COR-L47 (cell line): ENCODE data around the gene SPOCD1.
A peak's percentile ranks its signal among the peaks of the same experiment; 100 is the strongest.

Experiments used
- DNase-seq: peaks from one replicate; lab custom pipeline; 2025; lab: John Stamatoyannopoulos, UW

SPOCD1 gene

DNA sequence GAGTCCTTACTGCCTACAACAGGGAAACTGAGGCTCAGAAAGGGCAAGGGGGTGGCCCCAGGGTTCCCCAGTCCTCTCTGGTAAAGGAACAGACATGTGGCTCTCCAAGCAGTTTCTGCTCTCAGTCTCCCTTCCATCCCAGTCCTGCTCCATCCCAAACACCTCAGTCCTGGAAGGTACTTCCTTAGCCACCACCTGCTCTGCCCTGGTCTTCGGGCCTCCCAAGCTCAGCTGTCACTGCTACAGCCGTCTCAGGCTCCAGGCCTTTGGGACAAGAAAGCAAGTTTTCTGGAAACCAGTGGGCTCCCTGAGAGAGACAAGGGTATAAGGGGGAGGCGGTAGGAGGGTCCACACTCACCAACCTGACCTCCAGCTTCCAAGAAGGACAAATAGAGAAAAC lies 28.6 kb downstream of the SPOCD1 start:
- no peak for DNase-seq

DNA sequence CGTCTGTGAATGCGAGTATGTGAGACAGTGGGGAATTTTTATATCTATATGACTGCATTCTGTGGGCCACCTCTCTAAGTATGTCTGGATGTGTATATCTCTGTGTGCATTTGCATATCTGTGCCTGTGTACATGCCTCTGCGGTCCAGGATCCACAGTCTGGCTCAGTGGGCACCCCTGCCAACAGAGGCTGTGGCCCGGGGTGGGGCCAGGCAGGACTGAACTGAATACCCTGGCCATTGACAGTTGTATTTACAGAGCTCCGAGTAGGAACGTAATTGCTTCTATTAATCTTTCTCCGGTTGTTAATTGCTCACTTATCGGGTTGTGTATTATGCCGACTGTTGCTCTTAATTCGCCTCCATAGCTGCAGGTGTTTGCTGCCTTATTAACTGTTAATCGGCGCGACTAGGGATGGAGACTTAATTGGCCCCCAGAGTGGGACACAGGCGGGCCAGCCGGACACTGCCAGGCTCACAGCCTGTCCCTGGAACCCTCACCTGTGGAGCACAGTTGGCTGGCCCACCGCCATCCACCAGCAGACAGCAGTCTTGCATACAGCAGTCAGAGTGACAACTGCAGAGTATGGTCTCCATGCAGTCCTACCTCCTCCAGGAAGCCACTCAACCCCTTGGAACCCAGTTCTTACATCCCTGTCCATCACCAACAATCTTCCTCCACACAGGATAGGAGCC lies 29.3 kb downstream of the SPOCD1 start:
- DNase-seq: peak; percentile 72

DNA sequence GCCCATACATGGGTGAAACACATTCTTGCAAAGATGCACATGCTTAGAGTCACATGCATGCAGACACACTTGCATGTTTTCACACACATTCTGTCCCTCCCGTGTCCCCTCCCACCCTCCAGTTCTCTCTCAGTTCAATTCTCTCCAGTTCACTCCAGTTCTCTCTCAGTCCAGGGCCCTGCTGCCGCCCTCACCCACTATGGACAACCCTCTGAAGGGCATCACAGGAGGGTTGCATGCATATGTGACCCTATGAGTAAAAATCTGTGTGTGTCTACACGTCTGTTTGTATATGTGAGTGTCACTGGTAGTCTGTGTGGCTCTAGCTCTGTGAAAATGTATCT lies 29.9 kb downstream of the SPOCD1 start:
- DNase-seq: no peak

DNA sequence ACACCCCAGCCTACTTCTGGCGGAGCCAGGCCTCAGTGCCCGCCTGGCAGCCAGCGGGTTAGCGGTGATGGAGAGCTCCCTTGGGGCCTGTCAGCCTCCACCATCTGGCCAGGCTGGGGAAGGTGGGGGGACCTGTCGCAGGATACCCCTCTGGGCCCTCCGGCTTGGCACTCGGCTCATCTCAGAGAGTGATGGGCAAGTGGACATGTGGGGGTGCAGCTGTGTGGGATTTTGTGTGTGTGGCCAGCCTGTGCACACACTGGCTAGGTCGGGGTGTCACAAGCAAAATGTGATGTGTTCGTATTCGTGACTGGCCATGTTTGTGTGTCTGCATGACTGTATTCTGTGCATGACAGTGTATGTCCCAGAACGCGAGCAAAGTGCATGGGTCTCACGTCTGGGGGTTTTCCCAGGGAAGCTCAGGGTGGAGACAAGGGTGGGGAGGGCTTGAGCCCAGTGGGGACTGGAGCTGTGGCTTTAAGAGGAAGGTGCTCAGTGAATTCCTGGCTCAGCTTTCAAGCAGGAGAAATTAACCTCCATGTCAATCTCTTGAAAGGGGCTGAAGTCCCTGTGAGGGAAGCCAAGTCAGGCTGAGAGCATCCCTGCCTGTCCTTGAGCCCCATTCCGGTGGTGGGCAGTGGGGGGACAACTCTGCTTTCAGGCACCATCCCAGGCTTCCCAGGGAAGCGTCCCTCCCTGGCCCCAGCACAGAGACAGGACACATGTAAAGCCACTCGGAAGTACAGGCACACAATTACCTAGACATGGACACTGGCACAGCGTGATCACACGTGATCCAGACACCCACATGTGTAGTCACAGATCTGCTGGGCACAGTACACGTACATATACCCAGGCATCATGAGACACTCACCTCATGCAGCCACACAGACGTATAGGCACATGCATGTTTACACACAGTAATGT lies 30.5 kb downstream of the SPOCD1 start:
- no peak for DNase-seq

DNA sequence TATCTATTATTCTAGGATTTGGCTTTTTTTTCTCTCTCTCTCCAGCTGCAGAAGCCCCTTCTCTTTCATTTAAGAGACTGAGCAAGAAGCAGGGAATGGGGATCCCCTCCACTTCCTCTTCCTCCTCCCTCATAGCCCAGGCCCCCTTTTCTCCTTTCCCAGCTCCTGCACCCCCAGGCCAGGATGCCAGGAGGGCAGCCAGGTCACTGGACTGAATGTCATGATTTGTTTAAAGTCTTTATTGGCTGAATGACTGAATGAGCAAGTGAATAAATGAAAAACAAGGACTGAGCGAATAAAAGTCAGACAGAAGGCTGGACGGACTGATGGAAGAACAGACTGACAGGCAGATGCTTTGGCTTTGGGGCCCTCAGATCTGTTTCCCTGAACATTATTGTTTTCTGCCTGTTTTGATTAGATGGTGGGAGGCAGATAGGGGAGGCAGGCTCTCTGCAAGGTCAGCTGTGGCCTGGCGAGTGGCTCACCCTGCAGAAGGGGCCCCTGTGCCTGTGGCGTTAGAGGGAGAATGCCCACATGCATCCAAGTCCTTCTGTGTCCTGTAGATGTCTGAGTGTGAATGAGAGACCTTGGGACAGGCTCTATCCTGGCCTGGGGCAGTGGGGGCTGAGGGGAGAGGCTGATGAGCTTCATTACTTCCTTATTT lies 31.3 kb downstream of the SPOCD1 start:
- no peak for DNase-seq

DNA sequence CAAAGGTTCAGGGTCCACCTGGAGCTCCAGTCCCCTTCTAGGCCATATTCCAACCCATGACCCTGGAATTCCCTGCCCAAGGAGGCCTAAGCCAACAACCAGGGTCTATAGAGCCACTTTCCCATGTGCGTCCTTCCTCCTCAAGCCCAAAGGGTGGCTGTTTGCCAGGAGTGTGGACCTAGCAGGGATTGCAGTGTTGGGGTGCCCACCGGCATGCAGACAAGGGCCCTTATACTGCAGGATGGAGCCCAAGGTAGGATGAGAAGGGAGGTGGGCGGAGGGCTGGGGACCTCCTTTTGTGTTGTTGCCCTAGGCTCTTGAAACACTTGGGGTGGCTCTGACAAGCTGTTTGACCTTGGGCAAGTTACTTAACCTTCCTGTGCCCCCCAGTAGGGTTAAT lies 32.0 kb downstream of the SPOCD1 start:
- DNase-seq: no peak

DNA sequence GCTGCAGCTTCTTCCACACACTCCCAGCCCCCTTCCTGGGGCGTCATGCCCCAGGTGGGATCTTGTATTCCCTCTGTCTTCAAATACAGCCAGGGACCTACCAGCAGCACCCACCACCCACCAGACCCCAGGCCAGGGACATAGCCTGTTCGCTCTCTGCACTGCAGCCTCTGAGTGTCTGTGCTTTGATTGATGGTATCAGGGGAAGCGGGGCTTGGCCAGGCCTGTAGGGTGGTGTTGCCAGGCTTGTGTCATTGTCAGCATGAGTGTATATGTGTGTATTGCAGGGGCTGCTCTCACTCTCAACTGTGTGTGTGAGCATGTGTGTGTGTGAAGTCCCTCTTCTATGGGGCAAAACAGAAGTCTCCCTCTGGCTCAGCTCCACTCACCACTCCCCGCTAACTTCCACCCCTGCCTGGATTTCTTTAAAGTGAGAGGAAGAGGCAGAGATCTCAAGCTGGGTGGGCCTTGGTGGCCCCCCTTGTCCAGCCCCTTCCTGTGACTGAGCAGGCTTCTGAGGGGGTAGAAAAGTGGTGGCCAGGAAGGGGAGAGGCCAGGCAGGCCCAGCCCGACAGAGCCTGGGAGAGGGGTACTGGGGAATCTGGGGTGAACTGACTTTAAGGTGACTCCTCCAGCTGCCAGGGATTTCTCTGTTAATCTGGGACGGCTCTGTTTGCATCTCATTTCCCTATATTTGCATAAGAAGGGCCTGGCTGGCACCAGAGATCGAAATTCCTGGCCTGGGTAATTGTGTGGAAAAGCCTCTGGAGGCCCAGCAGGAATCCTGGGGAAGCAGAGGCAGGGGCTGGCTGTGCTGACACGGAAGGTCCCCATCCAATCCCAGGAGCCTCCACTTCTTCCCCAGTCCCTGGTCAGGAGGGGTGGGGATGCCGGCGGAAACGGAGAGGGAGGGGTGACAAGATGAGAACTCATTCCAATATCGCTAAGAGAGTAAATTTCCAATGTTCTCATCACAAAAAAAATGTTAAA lies 33.1 kb downstream of the SPOCD1 start:
- no peak for DNase-seq

DNA sequence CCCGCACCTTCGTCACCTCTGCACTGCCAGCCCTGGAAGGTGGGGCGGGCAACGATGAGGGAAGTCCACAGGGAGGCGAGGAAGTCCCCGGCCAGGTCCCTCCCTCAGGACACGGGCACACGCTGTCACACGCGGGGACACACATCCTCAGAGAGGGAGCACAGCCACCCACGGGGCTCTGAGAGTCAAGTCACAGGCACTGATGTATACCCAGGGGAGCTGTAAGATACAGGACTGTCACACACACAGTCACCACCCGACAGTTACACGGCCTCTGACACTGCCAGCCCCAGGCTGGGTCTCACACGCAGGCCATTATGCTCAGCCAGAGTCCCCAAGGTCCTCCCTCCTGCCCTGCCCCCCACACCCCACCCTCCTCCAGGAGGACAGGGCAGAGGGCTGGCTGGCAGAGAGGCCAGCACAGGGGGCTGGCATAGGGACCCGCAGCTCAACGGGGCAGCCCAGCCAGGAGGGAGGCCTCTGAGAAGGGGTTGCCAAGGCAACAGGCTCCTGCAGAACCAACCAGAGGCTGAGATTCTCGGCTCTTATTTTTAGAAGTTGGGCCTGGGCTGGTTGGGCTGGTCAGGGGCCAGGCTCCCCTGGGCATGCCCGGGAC lies 34.0 kb downstream of the SPOCD1 start:
- DNase-seq: no peak

DNA sequence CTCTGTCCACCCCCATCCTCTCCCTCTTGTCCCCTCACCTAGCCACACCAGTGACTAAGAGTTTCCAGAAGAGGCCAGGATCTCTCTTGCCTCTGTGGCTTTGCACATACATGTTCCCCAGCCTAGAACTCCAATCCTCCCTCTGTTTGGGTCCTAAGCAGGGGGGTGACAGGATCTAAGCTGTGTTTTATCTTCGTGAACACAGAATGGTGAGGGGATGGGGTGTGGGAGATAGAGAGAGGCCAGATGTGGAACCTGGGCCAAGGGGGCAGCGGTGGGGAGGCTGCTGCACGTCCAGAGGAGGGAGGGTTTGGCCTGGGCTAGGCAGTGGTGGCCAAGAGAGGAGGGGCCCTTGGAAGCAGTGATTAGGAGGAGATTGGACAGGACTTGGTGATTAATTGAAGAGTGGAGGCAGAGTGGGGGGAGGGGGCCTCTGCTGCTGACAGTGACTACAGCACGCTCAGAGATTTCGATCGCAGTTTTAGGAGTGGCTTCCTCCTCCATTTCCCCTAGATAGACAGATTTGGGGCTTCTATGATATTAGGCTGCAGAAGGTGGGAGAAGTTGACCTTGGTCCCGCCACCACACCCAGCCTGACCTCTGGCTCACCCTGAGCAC lies 34.6 kb downstream of the SPOCD1 start:
- DNase-seq: no peak

DNA sequence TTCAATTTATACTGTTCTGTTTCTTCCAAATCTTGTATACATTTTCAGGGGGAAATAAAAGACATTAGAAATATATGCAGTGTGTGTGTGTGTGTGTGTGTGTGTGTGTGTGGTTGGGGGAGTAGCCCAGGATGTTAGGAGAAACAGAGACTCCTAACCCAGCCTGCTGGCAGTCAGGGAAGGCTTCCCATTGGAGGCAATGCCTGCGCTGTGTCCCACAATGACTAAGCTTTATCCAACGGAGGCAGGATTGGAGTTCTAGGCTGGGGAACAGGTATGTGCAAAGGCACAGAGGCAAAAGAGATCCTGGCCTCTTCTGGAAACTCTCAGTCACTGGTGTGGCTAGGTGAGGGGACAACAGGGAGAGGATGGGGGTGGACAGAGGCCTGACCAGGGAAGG lies 35.2 kb downstream of the SPOCD1 start:
- DNase-seq: no peak

DNA sequence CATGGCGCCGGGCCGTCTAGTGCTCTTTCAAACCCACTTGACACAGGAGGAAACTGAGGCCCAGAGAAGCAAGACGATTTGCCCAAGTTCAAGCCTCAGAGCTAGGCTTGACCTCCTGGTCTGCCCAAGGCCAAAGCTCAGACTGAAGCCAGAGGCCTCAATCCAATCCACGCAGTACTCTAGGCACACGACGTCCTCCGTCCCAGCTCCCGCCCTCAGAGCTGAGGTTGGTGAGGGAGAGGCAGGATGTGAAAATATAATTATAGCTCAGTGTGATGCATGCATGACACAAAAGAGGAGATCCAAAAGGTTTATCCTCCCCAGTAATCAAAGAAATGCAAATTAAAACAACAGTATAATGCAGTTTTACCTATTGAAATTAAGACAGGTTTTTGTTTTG lies 36.1 kb downstream of the SPOCD1 start:
- DNase-seq: no peak

DNA sequence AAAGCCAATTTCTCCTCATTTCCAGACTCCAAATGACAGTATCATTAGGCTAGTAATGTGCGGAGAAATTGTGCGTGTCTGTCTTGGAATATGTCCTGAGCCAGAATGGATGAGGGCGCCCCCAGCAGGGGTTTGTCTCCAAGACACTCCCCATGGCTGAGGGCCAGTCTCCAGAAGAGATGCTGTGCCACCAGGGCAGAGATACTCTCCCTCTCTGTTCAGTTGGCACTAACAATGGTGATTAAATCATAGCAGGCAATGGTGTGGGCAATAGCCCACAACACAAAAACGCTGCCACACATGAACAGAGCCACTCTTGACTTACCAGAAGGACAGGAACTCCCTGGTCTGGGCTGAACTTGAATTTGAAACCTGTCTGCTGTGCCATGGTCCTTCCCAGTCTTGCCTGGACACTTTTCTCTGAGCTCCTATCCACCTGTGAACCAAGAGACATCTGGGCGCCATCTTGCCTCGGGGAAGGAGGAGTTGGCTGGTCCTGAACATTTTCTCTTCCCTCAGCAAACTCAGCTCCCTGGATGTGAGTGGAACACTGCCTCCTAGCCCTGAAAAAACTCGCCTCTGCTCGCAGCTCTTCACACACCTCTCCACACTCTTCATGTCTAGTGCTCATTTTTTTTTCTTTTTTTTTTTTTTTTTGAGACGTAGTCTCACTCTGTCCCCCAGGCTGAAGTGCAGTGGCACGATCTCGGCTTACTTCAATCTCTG lies 36.9 kb downstream of the SPOCD1 start:
- no peak for DNase-seq

DNA sequence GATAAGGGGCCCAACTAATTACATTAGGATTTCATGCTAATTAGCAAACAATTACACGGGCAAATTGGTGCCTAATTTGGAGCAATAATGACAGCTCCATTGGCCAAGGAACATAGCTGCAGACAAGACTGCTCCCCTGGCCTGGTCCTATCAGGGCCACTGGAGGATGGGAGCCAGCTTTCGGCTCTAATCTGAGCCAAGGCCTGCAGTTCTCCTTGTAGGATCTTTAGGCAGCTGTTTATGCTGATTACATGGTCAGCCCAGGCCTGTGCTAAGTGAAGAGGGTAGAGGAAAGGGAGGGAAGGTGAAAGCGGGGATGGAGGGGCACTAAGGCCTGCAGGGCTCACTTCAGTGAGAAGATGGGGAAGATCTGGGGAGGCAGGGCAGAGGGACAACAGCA lies 39.3 kb downstream of the SPOCD1 start:
- no peak for DNase-seq

DNA sequence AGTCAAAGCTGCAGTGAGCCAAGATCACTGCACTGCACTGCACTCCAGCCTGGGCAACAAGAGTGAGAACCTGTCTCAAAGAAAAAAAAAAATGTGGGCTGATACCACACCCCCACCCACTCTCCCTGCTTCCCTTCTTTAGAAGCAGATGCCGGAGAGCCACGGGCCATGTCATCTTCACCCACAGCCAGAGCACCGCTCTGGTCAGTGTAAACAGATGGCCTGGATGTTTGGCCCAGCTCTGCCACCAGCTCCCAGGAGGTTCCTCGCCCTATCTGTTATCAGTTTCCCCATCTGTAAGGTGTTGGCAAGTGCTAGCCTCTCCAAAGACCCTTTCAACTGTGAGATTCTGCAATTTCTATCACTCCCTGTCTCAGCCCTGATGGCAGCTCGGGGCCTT lies 39.8 kb downstream of the SPOCD1 start:
- no peak for DNase-seq

DNA sequence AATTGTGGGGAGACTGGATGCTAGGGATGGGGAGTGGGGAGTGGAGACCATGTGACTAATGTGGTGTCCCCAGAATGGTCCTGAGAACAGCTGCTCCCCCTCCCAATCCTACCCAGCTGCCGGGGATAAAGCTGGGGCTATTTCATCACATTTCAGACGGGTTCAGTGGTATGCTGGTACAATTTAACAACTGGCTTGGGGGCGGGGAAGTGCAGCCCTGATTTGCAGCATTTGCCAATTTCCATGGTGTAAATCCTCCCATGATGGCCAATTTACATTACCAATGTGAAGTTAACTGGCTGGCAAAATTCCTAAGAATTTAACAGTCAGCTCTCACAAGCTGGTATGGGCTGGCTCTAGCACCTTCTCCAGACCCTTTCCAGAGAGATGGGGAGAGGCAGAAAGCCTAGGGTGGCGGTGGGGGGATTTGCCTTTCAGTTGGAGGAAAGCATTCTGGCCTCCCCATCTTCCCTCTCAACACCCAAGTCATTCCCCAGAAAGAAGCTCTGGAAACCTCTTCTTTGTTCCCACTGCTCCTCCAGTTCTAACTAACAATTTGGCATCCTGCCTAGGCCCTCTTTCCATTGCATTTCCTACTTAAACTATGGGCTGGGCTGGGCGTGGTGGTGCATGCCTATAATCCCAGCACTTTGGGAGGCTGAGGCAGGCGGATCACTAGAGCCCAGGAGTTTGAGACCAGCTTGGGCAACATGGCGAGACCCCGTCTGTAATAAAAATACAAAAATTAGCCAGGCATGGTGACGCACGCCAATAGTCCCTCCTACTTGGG lies 40.4 kb downstream of the SPOCD1 start:
- no peak for DNase-seq

DNA sequence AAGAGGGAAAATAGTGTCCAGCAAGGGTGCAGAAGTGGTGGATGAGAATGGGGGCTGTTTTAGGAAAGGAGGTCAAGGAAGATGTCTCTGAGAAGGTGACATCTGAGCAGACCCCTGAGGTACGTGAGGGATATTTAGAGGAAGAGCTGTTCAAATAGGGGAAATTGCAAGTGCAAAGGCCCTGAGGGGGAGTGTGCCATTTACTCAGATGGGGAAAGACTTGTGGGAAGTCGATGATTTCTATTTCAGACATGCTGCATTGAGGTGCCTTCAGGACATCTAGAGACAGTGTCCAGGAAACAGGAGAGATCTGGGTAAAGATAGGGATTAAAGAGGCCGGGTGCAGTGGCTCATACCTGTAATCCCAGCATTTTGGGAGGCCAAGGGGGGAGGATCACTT lies 41.3 kb downstream of the SPOCD1 start:
- no peak for DNase-seq

DNA sequence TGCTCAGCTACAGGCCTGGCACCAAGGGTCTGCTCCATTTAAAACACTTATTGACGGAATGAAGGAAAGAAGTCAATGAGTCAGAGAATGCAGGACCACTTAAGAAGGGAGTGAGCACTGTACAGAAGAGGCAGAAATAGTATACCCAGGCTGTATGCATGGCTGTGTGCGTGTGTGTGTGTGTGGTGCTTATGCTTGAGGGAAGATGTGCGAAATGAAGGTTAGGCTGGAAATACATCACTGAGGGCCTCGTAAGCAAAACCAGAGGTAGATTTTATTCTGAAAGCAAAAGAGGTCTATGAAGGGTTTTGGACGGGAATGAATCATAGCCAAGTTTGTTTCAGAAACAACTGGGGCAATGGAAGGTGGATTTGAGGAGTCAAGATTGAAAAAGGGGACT lies 42.0 kb downstream of the SPOCD1 start:
- DNase-seq: no peak

DNA sequence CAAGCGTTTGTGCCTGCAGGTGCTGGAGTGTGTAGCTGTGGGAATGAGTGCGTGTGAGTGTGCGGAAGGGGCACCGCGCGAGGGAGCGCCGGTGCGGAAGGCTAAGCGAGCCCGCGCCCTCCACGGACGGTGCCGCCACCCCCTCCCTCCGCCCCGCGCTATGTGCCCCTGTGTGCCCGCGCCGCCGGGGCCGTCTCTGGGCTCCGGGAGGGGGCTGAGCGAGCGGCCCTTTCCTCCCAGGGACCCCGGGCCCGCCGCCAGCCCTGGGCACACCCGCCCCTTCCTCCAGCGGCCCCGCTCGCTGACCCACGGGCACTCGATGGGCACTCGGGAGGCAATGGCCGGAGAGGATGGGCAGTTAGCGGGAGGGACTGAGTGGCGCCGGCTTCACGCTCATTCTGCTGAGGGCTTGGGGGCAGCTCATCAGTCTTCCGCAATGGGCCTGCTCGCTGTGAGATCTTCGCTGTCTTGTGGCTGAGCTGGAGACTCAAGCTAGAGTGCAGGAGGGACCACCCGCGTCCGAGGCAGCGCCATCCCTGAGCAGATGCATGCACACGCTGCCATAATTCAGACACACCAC lies 43.1 kb downstream of the SPOCD1 start:
- DNase-seq: no peak
